KG1 (cell line): ENCODE measurements around the gene TENT4B.

Experiments used
- DNase-seq: peaks from one replicate; lab custom pipeline; 2025; lab: John Stamatoyannopoulos, UW

TENT4B gene

DNA sequence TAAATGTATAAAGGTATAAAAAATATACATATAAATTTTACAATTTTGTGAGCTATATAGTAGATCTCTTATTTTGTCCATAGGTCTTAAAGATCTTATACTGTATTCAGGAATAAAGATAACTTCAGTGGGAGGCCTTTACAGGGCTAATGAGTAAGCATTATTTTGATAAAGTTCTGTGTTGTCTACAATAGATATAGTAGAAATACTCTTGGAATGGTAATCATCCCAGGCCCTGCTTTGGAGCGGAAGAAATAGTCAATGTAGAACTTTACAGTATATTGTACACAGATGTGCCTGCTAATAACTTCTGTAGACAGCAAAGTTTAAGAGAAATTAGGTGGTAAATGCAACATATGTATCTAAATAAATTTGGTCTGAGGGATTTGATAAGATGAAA, 42.6 kb downstream of the TENT4B start:
- DNase-seq, result no peak

DNA sequence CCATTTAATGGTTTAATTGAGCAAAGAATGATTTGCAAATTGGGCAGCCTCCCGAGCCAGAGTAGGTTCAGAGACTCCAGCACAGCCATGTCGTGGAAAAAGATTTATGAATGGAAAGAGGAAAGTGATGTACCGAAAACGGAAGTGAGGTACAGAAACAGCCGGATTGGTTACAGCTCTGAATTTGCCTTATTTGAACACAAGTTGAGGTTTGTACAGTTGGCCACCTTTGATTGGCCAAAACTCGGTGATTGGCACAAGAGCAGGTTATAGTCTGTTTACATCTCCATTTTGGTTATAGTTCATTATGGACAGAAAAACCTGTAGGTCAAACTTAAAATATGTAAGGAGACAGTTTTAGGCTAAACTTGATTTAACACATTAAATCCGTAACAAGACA, 44.5 kb downstream of the TENT4B start:
- DNase-seq, result no peak

GRCh38 chr16:50198802-50199403, 45.8 kb downstream of the TENT4B start:
- DNase-seq, result no peak

DNA sequence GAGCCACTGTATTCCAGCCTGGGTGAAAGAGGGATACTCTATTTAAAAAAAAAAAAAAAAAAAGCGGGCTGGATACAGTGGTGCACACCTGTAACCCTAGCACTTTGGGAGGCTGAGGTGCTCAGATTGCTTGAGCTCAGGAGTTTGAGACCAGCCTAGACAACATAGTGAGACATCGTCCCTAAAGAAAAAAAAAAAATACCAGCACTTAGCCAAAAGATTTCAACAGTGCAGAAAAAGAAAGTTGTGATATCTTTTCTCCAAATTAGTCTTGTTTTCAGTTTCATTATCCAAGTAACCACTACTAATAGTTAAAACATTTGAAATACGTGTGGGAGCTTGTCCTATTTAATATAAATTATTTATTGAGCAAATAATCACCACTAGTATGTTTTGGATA, 48.7 kb downstream of the TENT4B start:
- DNase-seq, result no peak

DNA sequence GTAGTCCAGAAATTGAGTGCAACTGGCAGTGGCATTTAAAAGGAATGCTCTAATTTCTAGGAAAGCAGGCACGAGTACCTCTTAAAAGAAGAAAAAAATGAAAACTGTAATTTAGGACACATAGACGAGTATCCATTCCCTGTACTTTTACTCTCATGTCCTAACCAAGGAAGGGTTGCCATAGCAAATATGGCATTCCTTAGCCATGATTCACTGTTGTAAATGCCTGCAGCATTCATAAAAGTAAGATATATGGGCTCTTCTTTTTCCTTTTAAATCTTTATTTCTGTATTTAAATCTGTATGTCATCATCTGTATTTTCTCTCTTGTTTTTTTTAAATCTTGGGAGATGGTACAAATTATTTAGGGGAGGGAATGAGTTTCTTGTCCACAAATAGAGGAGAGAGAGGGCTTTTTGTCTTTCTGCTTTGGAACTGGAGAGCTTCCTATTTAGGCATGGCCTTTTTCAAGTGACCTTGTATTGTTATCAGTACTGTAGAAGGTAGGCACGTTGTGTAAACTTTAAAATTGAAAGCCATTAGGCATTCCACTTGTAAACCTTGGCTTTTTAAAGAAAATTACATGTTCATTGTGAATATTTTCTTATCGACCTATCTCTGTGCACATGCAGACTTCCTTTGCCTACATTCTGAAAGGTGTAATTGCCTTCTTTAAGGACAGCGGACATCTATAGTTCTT, 50.0 kb downstream of the TENT4B start:
- DNase-seq, result no peak

- DNase-seq, result no peak
These were observed 50.6 kb downstream of the TENT4B start for GRCh38 chr16:50203681-50204080.

GRCh38 chr16:50204453-50205108, 51.5 kb downstream of the TENT4B start:
- DNase-seq, result no peak

DNA sequence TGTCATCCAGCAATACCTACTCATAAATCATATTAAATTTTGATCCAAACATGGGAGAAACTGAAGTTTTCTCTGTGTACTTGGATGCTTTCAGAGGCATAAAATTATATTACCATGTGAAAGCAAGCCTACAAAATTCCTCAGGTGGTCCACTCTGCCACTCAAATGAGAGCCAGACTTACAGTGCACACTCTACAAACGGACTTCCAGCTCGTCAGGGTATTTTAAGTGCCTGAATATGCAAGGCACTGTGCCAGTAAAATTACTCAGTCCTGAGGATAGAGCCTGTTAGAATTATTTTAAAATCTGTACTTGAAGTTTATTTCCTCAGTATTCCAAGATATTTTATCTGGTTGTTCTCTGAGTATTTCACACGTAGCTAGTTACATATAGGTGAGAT, 54.5 kb downstream of the TENT4B start:
- DNase-seq, result no peak

DNA sequence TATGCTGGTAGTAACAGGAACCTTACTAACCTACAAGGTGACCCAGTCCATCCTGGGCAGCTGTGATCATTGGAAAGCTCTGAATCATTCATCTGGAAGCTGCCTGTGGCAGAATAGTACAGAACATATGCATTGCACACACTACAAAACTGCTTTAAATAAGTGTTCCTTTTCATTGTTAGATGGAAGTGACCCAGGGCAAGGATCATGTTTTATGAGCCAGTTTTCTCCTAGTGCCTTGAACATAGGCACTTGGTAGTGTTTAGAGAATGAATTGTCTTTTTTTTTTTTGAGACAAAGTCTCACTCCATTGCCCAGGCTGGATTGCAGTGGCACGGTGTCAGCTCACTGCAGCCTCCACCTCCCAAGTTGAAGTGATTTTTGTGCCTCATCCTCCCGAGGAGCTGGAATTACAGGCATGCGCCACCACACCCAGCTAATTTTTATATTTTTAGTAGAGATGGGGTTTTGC, 55.4 kb downstream of the TENT4B start:
- DNase-seq, result no peak

- DNase-seq, result no peak
These were observed 56.6 kb downstream of the TENT4B start for GRCh38 chr16:50209546-50210265.

- DNase-seq, result no peak
These were observed 57.3 kb downstream of the TENT4B start for GRCh38 chr16:50210266-50211038.

GRCh38 chr16:50213939-50214519, 60.9 kb downstream of the TENT4B start:
- peak; percentile 48 for DNase-seq

DNA sequence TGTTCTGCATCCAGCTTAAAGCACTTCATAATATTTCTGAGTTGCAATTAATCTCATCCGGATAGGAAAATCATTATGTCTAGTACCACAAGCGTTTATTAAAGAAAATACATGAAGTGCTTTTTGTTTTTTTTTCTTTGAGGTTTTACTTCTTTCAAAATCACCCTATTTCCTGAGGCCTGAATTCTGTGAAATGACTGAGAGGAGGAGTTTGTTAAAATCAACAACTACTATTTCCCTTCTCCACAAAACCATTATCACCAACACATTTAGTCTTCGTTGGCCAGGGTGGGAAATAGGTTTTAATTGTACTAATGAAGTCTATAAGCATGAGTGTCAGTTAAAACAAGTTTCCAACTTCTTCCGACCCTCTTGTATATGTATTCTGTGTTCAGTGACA, 62.6 kb downstream of the TENT4B start:
- DNase-seq, result no peak

DNA sequence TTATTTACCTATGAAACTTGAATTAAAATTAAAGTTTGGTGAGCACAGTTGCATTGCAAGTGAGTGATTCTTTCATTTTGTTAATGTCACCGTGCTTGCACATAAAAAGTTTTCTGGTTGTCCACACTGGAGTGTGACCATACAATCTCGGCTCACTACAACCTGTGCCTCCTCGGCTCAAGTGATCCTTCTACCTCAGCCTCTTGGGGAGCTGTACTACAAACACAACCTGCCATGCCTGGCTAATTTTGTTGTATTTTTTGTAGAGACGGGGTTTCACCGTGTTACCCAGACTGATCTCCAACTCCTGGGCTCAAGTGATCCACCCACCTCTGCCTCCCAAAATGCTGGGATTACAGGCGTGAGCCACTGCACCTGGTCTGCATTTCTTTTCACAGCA, 63.1 kb downstream of the TENT4B start:
- DNase-seq, result no peak

- no peak for DNase-seq
These were observed 66.4 kb downstream of the TENT4B start for GRCh38 chr16:50219402-50219975.

GRCh38 chr16:50224286-50224685, 71.2 kb downstream of the TENT4B start:
- DNase-seq, result no peak

DNA sequence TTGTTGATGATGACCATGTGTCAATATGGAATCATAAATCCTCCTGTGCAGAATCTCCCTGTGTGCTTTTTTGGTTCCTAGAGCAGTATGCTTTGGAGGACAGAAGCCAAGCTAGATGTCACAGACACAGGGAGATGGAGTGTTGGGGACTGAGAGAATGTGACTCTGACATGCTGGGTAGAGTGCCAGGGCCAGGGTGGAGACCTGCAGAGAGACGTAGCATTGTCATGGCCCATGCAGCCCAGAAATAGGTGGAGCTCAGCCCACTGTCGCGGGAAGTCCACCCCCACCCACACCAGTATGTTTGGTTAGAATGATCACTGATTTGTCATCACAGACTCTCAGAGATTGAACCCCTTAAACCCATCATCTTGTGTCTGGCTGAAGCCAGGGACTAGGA, 74.0 kb downstream of the TENT4B start:
- DNase-seq, result no peak

GRCh38 chr16:50227665-50228064, 74.6 kb downstream of the TENT4B start:
- DNase-seq, result no peak

GRCh38 chr16:50228364-50228868, 75.3 kb downstream of the TENT4B start:
- no peak for DNase-seq

GRCh38 chr16:50229149-50229726, 76.1 kb downstream of the TENT4B start:
- no peak for DNase-seq
